Neural progenitor cell (in vitro differentiated cells): ENCODE measurements around the gene CD200R1L.

Experiments
- CTCF ChIP-seq: fragments of 200-600 bp; sonication (generic); IDR thresholded peaks from 2 replicates; pipeline ENCODE4 v1.5.1; 2017; ENCODE audit warnings: antibody characterized with exemption, mild to moderate bottlenecking
- EZH2 ChIP-seq: fragments of 200-600 bp; sonication (generic); IDR thresholded peaks from 2 replicates; pipeline ENCODE4 v1.6.1; 2017; ENCODE audit warnings: antibody characterized with exemption, mild to moderate bottlenecking, moderate library complexity

GRCh38 chr3:112781599-112781998 lies 65.1 kb downstream of the CD200R1L start:
- TF ChIP-seq CTCF: no peak
- TF ChIP-seq EZH2: no peak
